ENCODE results near the gene AP1M2.

AP1M2 gene

GRCh38 chr19:10587022-10587838 lies at the start of gene AP1M2:
AP1M2 (minus strand) TSS chr19:10587312; CDS start chr19:10587231, 81 bp downstream.
- no peak for DNase-seq

GRCh38 chr19:10636304-10636972 lies 49.3 kb upstream of the AP1M2 start:
- no peak for DNase-seq

GRCh38 chr19:10634963-10635362 lies 47.9 kb upstream of the AP1M2 start:
- no peak for DNase-seq

GRCh38 chr19:10634430-10634829 lies 47.3 kb upstream of the AP1M2 start:
- DNase-seq, result no peak

- no peak for DNase-seq
These were observed 44.8 kb upstream of the AP1M2 start for GRCh38 chr19:10631874-10632273.

- no peak for DNase-seq
These were observed 38.6 kb upstream of the AP1M2 start for GRCh38 chr19:10625762-10626138.

- DNase-seq, result no peak
These were observed 38.1 kb upstream of the AP1M2 start, which contains the start of gene SLC44A2 for GRCh38 chr19:10625003-10625761. SLC44A2 (plus strand) TSS chr19:10625553; CDS start chr19:10625634, 81 bp downstream.

GRCh38 chr19:10624585-10624984 lies 37.5 kb upstream of the AP1M2 start:
- no peak for DNase-seq

- no peak for DNase-seq
These were observed 34.9 kb upstream of the AP1M2 start for GRCh38 chr19:10621966-10622365.

- no peak for DNase-seq
These were observed 33.7 kb upstream of the AP1M2 start for GRCh38 chr19:10620786-10621185.

GRCh38 chr19:10618846-10619245 lies 31.7 kb upstream of the AP1M2 start:
- DNase-seq, result no peak

- DNase-seq, result no peak
These were observed 30.5 kb upstream of the AP1M2 start for GRCh38 chr19:10617409-10618121.

GRCh38 chr19:10615429-10616023 lies 28.4 kb upstream of the AP1M2 start:
- DNase-seq, result no peak

- no peak for DNase-seq
These were observed 25.5 kb upstream of the AP1M2 start for GRCh38 chr19:10612499-10613119.

- DNase-seq, result no peak
These were observed 24.8 kb upstream of the AP1M2 start for GRCh38 chr19:10611907-10612306.

- DNase-seq, result no peak
These were observed 17.4 kb upstream of the AP1M2 start for GRCh38 chr19:10604460-10604980.

GRCh38 chr19:10603873-10604459 lies 16.9 kb upstream of the AP1M2 start:
- DNase-seq, result no peak

GRCh38 chr19:10603084-10603872 lies 16.2 kb upstream of the AP1M2 start:
- DNase-seq, result no peak

- peak; percentile 37 for DNase-seq
These were observed 15.4 kb upstream of the AP1M2 start for GRCh38 chr19:10602330-10603083.

GRCh38 chr19:10601999-10602329 lies 14.9 kb upstream of the AP1M2 start:
- no peak for DNase-seq

All from NCI-H1694 (cell line).